NCI-H524 (cell line): ENCODE results near the gene HLA-DOA.

Experiments
- DNase-seq, 2 experiments: peaks; one replicate each; lab custom pipeline; 2025; lab: John Stamatoyannopoulos, UW

The HLA-DOA gene

GRCh38 chr6:32977953-32978324 is 31.5 kb downstream of the HLA-DOA start:
- DNase-seq = no peak

- no peak for DNase-seq
Observed at GRCh38 chr6:32977272-32977952, 32.0 kb downstream of the HLA-DOA start.

GRCh38 chr6:32976334-32977069 is 32.9 kb downstream of the HLA-DOA start:
- DNase-seq = no peak

- DNase-seq = no peak
Observed at GRCh38 chr6:32975886-32976285, 33.5 kb downstream of the HLA-DOA start.

GRCh38 chr6:32974541-32975308 is 34.7 kb downstream of the HLA-DOA start:
- DNase-seq = no peak

GRCh38 chr6:32974016-32974333 is 35.4 kb downstream of the HLA-DOA start:
- DNase-seq = peak; percentile 14 to 38

GRCh38 chr6:32973144-32974015 is 36.0 kb downstream of the HLA-DOA start:
- peak; percentile 2 to 53 for DNase-seq

- DNase-seq = no peak
Observed at GRCh38 chr6:32972353-32973143, 36.8 kb downstream of the HLA-DOA start.

GRCh38 chr6:32971581-32972352 is 37.6 kb downstream of the HLA-DOA start:
- peak; percentile 99 to 100 for DNase-seq

- no peak for DNase-seq
Observed at GRCh38 chr6:32971242-32971580, 38.2 kb downstream of the HLA-DOA start.

GRCh38 chr6:32970413-32971241 is 38.8 kb downstream of the HLA-DOA start:
- peak; percentile 58 to 73 for DNase-seq

- peak; percentile 77 to 78 for DNase-seq
Observed at GRCh38 chr6:32969685-32970412, 39.5 kb downstream of the HLA-DOA start.

GRCh38 chr6:32968867-32969684 is 40.3 kb downstream of the HLA-DOA start:
- peak; percentile 73 to 86 for DNase-seq

GRCh38 chr6:32968093-32968866 is 41.1 kb downstream of the HLA-DOA start, which contains the start of gene BRD2:
BRD2 (plus strand) TSS chr6:32968594; CDS start chr6:32972899, 4,305 bp downstream.
- peak; percentile 94 to 96 for DNase-seq

- DNase-seq = peak; percentile 83 to 89
Observed at GRCh38 chr6:32967151-32968091, 42.0 kb downstream of the HLA-DOA start.

GRCh38 chr6:32964776-32965175 is 44.6 kb downstream of the HLA-DOA start:
- no peak for DNase-seq
